ENCODE measurements around the gene OR5H1. TPM values are rescaled to one million over a fixed set of nuclear protein-coding genes. Genes with fewer than 3 reads are reported as not detected.

Gene OR5H1
- total RNA-seq = not detected

DNA sequence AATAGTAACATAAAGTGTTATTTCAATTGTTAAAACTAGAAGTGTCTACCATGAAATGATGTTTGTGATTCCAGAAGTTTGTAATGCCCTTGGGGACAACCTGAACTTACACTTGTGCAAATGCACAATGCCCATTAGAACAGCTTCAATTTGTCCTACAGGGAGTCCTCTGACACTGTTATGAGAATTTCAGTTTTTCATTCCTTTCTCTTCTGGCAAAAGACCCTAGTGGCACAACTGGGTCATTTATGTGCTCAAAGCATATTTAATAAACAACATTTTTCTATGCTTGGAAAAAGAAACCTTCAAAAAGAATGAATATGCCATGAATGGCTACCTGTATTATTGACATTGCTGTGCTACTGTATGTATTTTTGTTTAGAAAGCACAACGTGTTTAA, at the start of gene OR5H1:
Gene OR5H1, plus strand, starts transcription at position 301 of the 400 bp plus-strand sequence. CDS start 1,977 bp downstream, outside the sequence.
- Histone ChIP-seq H3K4me1 (no peaks in the 10 kb centered on the region), H3K9me3 (no peaks in the 10 kb centered on the region), H3K27me3 (no peaks in the 10 kb centered on the region), H3K36me3 (no peaks in the 10 kb centered on the region), H3K27ac (no peak within 1 kb of the TSS), H3K4me3 (no peak within 1 kb of the TSS)
- WGBS, 2 donors = 79% methylated on average over 1 of the region's 1 CpG
- no peak for TF ChIP-seq POLR2AphosphoS5 (IDR thresholded peaks at IDR 0.05)
- TF ChIP-seq, protein P1, sequence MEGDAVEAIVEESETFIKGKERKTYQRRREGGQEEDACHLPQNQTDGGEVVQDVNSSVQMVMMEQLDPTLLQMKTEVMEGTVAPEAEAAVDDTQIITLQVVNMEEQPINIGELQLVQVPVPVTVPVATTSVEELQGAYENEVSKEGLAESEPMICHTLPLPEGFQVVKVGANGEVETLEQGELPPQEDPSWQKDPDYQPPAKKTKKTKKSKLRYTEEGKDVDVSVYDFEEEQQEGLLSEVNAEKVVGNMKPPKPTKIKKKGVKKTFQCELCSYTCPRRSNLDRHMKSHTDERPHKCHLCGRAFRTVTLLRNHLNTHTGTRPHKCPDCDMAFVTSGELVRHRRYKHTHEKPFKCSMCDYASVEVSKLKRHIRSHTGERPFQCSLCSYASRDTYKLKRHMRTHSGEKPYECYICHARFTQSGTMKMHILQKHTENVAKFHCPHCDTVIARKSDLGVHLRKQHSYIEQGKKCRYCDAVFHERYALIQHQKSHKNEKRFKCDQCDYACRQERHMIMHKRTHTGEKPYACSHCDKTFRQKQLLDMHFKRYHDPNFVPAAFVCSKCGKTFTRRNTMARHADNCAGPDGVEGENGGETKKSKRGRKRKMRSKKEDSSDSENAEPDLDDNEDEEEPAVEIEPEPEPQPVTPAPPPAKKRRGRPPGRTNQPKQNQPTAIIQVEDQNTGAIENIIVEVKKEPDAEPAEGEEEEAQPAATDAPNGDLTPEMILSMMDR (IDR thresholded peaks at IDR 0.05) = no peak
- no peak for TF ChIP-seq EP300 (IDR thresholded peaks at IDR 0.05)
- TF ChIP-seq POLR2A (IDR thresholded peaks at IDR 0.05) = no peak
- ATAC-seq (ENCODE audit: low FRiP score in 2 of 2) (no peak), DNase-seq (no peak)

DNA sequence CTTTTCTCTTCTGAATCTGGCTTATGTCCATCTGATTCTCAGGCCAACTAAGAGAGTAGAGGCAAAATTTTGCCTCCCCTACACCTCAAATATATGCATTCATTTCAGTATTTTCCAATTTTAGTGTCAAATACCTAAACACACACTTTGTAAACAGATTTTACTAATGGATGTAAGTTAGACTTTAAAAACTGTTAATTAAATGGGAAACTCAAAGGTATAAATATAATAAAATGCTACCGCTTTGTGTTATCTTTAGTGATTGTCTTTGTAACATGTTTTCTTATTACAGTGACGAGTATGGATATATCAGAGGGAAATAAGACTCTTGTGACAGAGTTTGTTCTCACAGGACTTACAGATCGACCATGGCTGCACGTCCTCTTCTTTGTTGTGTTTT, 43.6 kb upstream of the OR5H1 start, which contains the start of gene OR5AC2:
Gene OR5AC2, plus strand, starts transcription at position 301 of the 400 bp plus-strand sequence. Its CDS starts 0 bp downstream, at position 301.
- ATAC-seq (ENCODE audit: low FRiP score in 2 of 2) (no peak), DNase-seq (no peak)
- WGBS, 2 donors = 87% methylated on average over 4 of the region's 4 CpGs
- Histone ChIP-seq H3K27ac (no peak within 1 kb of the TSS), H3K9me3 (no peaks in the 10 kb centered on the region), H3K36me3 (no peaks in the 10 kb centered on the region), H3K4me1 (no peaks in the 10 kb centered on the region), H3K27me3 (no peaks in the 10 kb centered on the region), H3K4me3 (no peak within 1 kb of the TSS)
- TF ChIP-seq POLR2AphosphoS5 (IDR thresholded peaks at IDR 0.05) = no peak
- TF ChIP-seq, protein P1 (IDR thresholded peaks at IDR 0.05) = no peak
- TF ChIP-seq POLR2A (IDR thresholded peaks at IDR 0.05) = no peak
- no peak for TF ChIP-seq EP300 (IDR thresholded peaks at IDR 0.05)

DNA sequence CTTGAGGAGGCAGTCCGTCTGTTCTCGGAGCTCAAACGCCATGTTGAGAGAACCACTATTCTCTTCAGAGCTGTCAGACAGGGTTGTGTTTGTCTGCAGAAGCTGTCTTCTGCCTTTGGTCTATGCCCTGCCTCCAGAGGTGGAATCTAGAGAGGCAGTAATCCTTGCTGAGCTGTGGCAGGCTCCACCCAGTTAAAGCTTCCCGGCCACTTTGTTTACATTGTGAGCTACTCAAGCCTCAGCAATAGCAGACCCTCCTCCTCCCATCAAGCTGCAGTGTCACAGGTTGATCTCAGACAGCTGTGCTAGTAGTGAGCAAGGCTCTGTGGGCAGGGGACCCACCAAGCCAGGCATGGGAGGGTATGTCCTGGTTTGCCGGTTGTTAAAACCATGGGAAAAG, 34.6 kb upstream of the OR5H1 start:
- DNase-seq = no peak
- Histone ChIP-seq H3K36me3 (no peaks in the 10 kb centered on the region), H3K27me3 (no peaks in the 10 kb centered on the region), H3K4me3 (no peak overlapping the region), H3K27ac (no peak overlapping the region), H3K4me1 (no peaks in the 10 kb centered on the region), H3K9me3 (no peaks in the 10 kb centered on the region)
- TF ChIP-seq EP300 (IDR thresholded peaks at IDR 0.05) (no peak), POLR2A (IDR thresholded peaks at IDR 0.05) (no peak), POLR2AphosphoS5 (IDR thresholded peaks at IDR 0.05) (no peak)
- TF ChIP-seq, protein P1 (IDR thresholded peaks at IDR 0.05) = no peak
- 65 to 100% methylated on average over 1 to 5 of the region's 5 CpGs for WGBS, 2 donors
- no peak for ATAC-seq (ENCODE audit: low FRiP score in 2 of 2)

DNA sequence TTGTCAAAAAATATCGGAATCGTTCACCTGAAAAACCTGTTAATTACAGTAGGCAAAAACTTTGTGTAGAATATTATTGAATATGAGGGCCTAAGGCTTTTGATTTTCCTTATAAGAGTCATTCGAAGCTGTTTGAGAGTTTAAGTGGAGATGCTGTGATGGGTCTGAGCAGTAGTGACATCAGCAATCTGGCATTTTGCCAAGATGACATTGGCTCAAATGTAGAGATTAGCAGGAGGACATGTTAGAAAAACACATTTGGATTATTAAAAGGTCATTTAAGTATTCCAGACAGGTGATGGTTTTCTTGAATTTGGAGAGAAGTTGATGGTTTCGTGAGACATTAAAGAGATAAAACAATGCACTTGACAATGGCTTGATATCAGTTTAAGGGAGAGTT, 30.7 kb upstream of the OR5H1 start:
- no peak overlapping the region for H3K4me3 ChIP-seq
- TF ChIP-seq POLR2AphosphoS5 (IDR thresholded peaks at IDR 0.05) (no peak), EP300 (IDR thresholded peaks at IDR 0.05) (no peak), POLR2A (IDR thresholded peaks at IDR 0.05) (no peak)
- TF ChIP-seq, protein P1 (IDR thresholded peaks at IDR 0.05) = no peak
- H3K36me3 ChIP-seq = no peaks in the 10 kb centered on the region
- no peak overlapping the region for H3K27ac ChIP-seq
- no peaks in the 10 kb centered on the region for H3K27me3 ChIP-seq
- ATAC-seq (ENCODE audit: low FRiP score in 2 of 2) = no peak
- 67 to 83% methylated on average over 4 of the region's 4 CpGs for WGBS, 2 donors
- H3K9me3 ChIP-seq = no peaks in the 10 kb centered on the region
- H3K4me1 ChIP-seq = no peaks in the 10 kb centered on the region
- no peak for DNase-seq

DNA sequence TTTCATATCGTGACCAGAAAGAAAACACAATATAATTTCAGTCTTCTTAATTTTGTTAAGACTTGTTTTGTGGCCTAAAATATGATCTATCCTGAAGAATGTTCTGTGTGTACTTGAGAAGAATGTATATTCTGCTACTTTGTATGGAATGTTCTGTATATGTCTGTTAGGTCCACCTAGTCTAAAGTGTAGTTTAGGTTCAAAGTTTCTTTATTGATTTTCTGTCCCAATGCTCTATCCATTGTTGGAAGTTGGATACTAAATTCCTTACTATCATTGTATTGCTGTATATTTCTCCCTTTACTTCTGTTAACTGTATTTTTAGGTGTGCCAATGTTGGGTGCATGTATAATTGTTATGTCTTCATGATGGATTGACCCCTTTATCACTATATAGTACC, 22.4 kb upstream of the OR5H1 start:
- H3K4me1 ChIP-seq = no peaks in the 10 kb centered on the region
- no peaks in the 10 kb centered on the region for H3K36me3 ChIP-seq
- DNase-seq = no peak
- no peaks in the 10 kb centered on the region for H3K27me3 ChIP-seq
- H3K4me3 ChIP-seq = no peak overlapping the region
- peaks cover 0 to 18% (median 11%) of the 10 kb centered on the region in 4 donors for H3K9me3 ChIP-seq
- no peak for ATAC-seq (ENCODE audit: low FRiP score in 2 of 2)
- TF ChIP-seq POLR2A (IDR thresholded peaks at IDR 0.05) = no peak
- TF ChIP-seq POLR2AphosphoS5 (IDR thresholded peaks at IDR 0.05) = no peak
- TF ChIP-seq, protein P1 (IDR thresholded peaks at IDR 0.05) = no peak
- TF ChIP-seq EP300 (IDR thresholded peaks at IDR 0.05) = no peak
- 0 to 41% methylated on average over 1 of the region's 1 CpG for WGBS, 2 donors
- no peak overlapping the region for H3K27ac ChIP-seq
